ENCODE measurements around the gene BAZ2B. TPM values are rescaled to one million over a fixed set of nuclear protein-coding genes. Genes with fewer than 3 reads are reported as not detected.

The BAZ2B gene
- total and polyA plus RNA-seq, 4 donors = 21.4 to 139 (median 61.0) TPM

- H3K36me3 ChIP-seq (ENCODE audit: control insufficient read depth in 1 of 2, insufficient read depth in 2 of 2, low read length in 1 of 2) = peaks cover 0 to 2% of the 10 kb centered on the region in 2 donors
- H3K27ac ChIP-seq (ENCODE audit: low read depth in 1 of 2, low read length in 2 of 2) = no peak overlapping the region
- DNase-seq (no peak), ATAC-seq (ENCODE audit: low FRiP score) (no peak)
- intact Hi-C loops (cut with DNase I) = no loop called here
- no peaks in the 10 kb centered on the region for H3K9me3 ChIP-seq (ENCODE audit: control insufficient read depth, low read length)
- no peaks in the 10 kb centered on the region for H3K27me3 ChIP-seq (ENCODE audit: control insufficient read depth in 1 of 2, insufficient read depth in 2 of 2, low read length in 1 of 2)
- H3K4me1 ChIP-seq (ENCODE audit: control insufficient read depth in 1 of 2, insufficient read depth in 2 of 2, low read length in 2 of 2) = no peaks in the 10 kb centered on the region
- no peak overlapping the region for H3K4me3 ChIP-seq (ENCODE audit: low read length in 2 of 2)
- WGBS, 2 donors = 97 to 98% methylated on average over 4 of the region's 4 CpGs
Observed at GRCh38 chr2:159270744-159271379, 345.5 kb downstream of the BAZ2B start.

Other genes starting within 250 kb of the BAZ2B start
- 10 to 100 TPM; 81.3 to 88.1 TPM for gene MARCHF7, start 96.0 kb upstream of the BAZ2B start, total RNA-seq
- 10 to 100 TPM; 30.3 to 47.4 TPM for gene MARCHF7, start 96.0 kb upstream of the BAZ2B start, polyA plus RNA-seq
- 10 to 100 TPM; 65.6 to 71.2 TPM for gene CD302, start 181.7 kb upstream of the BAZ2B start, total RNA-seq
- gene CD302, start 181.7 kb upstream of the BAZ2B start, polyA plus RNA-seq = 10 to 100 TPM; 73.1 to 85.0 TPM